AG10803 (cell line): ENCODE results near the gene LAMA3.

Experiments used
- DNase-seq: peaks from one replicate; pipeline ENCODE4 v3.0.0; 2010; ENCODE audit warnings: low read depth
- H3K4me3 ChIP-seq: 2 replicates; pipeline ENCODE4 v1.5.1; 2011; ENCODE audit warnings: mild to moderate bottlenecking, low read length, control low read depth
- TF ChIP-seq, protein P1 (sequence below): conservative IDR thresholded peaks from 2 replicates; pipeline ENCODE4 v1.5.1; 2011; ENCODE audit warnings: mild to moderate bottlenecking, low read length, control low read depth, inconsistent platforms

The LAMA3 gene

DNA sequence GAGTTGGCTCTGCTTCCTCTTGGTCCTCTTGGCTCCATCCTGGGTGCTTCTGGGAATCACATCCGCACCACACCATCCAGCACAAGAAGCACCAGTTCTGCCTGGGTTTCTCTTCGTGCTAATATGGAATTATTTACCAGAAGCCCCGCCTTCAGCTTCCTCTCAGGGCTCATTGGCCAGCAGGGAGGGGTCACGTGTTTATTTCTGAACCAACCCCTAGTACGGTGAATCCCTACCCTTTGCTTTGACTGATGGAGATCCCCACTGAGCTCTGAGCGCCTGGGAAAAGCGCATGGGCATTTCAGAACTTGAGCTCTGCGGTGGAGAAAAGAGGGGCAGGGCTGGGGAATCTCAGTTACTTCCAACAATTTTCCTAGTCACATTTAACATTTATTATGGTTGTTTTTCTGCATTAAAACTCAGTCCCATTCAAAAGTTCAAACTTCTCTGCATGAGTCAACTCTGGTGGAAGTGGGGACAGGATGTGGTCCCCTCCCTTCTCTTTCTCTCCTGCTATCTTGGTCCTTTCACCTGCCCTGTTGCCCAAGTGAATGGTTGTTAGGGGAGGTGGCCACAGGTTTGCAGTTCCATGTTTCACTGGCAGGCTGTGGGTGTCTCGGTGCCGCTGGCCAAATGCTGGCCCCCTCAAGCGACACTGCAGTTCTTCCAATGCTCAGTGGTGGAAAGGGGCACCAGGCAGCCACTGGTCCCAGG lies 248.9 kb downstream of the LAMA3 start:
- DNase-seq: no peak
- TF ChIP-seq, protein P1, sequence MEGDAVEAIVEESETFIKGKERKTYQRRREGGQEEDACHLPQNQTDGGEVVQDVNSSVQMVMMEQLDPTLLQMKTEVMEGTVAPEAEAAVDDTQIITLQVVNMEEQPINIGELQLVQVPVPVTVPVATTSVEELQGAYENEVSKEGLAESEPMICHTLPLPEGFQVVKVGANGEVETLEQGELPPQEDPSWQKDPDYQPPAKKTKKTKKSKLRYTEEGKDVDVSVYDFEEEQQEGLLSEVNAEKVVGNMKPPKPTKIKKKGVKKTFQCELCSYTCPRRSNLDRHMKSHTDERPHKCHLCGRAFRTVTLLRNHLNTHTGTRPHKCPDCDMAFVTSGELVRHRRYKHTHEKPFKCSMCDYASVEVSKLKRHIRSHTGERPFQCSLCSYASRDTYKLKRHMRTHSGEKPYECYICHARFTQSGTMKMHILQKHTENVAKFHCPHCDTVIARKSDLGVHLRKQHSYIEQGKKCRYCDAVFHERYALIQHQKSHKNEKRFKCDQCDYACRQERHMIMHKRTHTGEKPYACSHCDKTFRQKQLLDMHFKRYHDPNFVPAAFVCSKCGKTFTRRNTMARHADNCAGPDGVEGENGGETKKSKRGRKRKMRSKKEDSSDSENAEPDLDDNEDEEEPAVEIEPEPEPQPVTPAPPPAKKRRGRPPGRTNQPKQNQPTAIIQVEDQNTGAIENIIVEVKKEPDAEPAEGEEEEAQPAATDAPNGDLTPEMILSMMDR: no peak

DNA sequence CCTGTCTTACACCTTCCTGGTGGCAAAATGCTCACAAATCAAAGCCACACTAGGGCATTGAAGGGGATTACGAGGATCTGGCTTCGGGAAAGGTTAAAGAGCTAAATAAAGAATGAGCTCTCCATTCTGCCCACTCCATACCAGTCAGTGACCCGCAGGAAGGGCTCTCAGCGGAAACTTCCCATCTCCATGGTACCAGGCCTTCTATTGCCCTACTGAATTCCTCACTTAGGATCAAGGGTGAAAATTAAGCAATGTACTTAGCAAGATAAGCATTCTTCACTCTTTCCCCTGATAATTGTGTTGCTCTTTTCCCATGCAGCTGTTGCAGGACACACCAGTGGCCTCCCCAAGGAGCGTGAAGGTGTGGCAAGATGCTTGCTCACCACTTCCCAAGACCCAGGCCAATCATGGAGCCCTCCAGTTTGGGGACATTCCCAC lies 249.7 kb downstream of the LAMA3 start:
- no peak overlapping the region for H3K4me3 ChIP-seq
- TF ChIP-seq, protein P1: no peak
- DNase-seq: no peak

More for the DNA sequence above, 248.9 kb downstream of the LAMA3 start:
- no peak overlapping the region for H3K4me3 ChIP-seq

DNA sequence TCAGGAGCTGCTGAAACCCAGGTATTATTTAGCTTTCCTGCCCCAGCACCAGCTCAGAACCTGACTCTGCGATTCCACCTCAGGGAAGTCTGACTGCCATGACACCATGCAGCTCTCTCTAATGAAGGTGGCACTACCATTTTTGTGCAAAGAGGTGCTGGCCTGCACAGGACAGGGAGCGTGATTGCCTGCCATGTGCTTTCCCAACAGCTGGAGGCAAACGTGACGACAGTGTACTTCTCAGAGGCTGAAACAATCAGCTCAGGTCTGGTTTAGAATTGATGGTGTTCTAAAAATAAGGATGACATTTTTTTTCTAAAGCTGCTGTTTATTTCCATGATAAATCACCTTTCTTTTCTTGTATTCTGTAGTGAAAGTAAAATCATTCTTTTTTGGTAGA lies 250.1 kb downstream of the LAMA3 start:
- TF ChIP-seq, protein P1: no peak
- H3K4me3 ChIP-seq: no peak overlapping the region
- no peak for DNase-seq

DNA sequence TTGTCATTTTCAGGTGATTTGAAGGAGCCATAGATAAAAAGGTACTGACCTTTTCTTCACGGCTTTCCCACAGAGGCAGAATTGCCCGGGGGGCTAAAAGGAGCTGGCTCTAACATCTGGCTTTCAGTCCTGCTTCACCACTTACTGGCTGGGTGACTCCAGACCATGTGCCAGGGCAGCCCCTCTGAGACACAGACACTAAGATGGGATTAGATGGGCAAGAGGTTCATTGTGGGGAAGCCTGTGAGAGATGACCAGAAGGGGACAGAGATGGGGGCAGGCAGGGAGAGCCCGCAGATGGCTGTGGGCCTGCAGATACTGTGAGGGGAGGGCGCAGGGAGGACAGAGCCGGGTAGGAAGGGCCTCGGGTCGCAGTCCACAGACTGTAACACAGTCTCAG lies 250.6 kb downstream of the LAMA3 start:
- no peak for DNase-seq
- TF ChIP-seq, protein P1: no peak
- no peak overlapping the region for H3K4me3 ChIP-seq

DNA sequence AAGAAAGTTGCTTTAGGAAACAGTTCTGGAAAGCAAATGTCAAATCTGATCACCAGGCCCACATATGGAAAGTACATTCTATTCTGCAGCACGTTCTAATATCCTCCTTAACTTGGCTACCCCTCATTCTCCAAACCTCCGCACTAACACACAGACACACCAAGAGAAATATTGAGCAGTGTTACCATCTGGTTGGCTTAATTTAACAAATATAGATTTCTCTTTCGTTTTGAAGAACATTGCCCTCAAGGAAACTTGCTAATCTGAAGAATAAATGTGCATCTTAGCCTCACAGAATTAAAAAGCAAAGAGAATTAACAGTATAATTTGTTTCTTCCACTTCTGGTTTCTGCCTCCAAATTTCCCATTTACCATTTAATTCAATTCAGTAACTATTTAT lies 252.5 kb downstream of the LAMA3 start:
- no peak for DNase-seq
- TF ChIP-seq, protein P1: no peak
- no peak overlapping the region for H3K4me3 ChIP-seq

DNA sequence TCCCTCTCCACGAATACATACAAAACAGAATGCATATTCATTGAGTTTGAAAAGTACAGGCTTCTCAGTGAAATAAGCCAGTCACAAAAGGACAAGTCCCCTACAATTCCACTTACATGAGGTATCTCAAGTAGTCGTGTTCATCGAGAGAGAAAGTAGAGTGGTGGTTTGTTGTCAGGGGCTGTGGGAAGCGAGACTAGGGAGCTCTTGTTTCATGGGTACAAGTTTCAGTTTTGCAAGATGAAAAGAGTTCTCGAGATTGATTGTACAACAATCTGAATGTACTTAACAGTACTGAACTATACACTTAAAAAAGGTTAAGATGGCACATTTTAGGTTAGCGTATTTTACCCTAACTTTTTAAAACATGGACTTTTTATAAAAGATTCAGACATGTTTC lies 253.9 kb downstream of the LAMA3 start:
- TF ChIP-seq, protein P1: no peak
- H3K4me3 ChIP-seq: no peak overlapping the region
- no peak for DNase-seq

DNA sequence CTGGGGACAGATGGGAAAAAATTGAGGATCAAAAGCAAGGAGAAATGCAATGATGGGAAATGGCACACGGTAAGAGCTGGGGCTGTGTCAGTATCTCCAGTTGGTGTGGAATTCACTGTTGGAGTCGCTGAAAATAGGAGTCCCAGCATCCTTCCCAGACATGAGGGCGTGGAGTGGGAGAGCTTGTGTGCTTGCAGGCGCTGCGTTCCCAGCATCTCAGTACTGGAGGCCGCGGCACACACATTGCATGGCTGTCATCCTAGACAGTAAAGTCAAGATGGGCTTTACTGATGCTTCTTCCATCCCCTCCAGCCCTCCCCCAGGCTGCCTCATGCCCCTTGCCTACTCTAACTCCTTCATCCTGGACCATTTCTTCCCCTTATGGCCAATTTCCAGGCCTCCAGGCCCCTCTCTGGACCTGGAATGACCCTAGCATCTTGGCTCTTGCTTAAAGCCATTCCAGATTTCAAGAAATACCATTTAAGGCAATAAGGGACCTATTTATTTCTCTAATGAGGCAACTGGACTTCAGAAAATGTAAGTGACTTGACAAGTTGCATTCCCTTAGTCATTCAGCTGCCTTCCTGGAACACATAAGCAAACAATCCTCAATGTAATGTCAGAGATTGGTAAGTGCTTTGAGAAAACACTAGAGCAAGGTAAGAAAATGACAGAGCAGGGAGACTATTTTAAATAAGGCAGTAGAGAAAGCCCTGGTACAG lies 254.8 kb downstream of the LAMA3 start:
- peak; percentile 90 for DNase-seq
- no peak overlapping the region for H3K4me3 ChIP-seq
- TF ChIP-seq, protein P1: no peak
